Uterus (tissue), 2 donors: ENCODE measurements around the gene TSPAN4.

Source experiments
- CTCF ChIP-seq, 4 experiments: fragments of 200-600 bp in 2 of 4; fragments of 450-650 bp in 2 of 4; sonication (generic) in 2 of 4; IDR thresholded peaks; one replicate each; pipeline ENCODE4 v1.5.1; 2016 to 2019; ENCODE audit warnings: antibody characterized with exemption in 4 of 4, mild to moderate bottlenecking in 2 of 4, moderate library complexity in 1 of 4
- POLR2A ChIP-seq, 2 donors: fragments of 450-650 bp; IDR thresholded peaks; one replicate each; pipeline ENCODE4 v1.6.1; 2016; ENCODE audit warnings: antibody characterized with exemption in 2 of 2, mild to moderate bottlenecking in 1 of 2, moderate library complexity in 1 of 2

DNA sequence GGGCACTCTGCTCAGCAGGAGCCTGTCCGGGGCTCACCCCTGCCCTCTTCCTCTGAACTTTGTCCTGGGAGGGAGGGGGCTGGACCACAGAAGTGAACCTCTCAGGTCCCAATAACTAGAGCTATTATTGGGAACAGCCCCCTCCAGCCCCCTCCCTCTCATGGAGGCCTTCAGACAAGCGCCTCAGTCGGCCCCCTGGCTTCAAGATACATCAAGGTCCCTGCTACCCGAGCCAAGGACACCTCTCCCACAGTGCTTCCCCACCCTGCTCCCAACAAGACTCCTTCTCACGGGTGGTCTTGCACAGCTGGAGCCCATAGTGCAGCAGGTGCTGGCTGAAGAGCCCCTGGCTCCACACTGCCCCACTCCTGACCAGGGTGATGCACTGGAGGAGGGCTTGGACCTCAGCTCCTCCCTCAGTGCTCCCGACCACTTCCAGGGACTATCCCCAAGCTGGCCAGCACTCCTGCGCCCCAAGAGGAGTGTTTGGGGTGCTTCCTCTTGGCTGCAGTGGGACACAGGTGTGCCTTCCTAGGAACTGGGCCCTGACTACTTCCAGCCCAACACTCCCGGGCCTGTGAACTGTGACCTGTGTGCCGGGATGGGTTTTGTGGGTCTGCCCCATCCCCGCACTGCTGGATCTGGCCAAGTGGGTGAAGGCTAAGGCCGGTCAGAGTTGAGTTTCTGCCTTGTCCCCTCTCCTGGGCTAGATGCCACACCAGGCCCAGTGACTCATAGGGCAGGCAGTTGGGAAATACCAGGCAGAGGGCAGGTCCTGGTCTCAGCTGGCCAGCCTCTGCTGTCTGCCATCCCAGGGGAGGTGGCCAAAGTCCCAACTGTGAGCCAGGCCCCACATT lies 21.8 kb upstream of the TSPAN4 start:
- TF ChIP-seq CTCF (IDR thresholded peaks at IDR 0.05) (no peak), POLR2A (IDR thresholded peaks at IDR 0.05) (no peak)
